ENCODE measurements around the gene ESRRB. TPM values are rescaled to one million over a fixed set of nuclear protein-coding genes. Genes with fewer than 3 reads are reported as not detected.

The ESRRB gene
- total RNA-seq, 1 donor from 2014 or later = 0.08 TPM

DNA sequence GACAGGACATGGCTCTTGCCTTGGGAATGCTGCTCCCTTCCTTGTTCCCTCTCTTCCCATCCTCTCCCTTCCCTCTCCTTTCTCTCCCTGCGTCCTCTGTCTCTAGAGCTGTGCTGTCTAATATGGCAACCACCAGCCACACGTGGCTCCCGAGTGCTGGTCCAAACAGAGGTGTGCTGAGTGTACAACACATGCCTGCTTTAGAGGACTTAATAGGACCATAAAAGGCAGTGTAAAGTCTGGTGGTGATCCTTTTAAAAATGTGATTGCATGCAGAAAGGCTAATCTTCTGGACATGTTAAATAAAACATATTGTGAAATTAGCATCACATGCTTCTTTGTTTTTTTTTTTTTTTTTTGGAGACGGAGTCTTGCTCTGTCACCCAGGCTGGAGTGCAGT is 87.2 kb downstream of the ESRRB start:
- Mint-ChIP-seq H3K36me3 (ENCODE audit: low read depth, unreplicated experiment) (no peaks in the 10 kb centered on the region), H3K27me3 (ENCODE audit: unreplicated experiment) (peaks cover 5% of the 10 kb centered on the region), H3K4me1 (ENCODE audit: unreplicated experiment) (no peaks in the 10 kb centered on the region), H3K9me3 (ENCODE audit: unreplicated experiment) (no peaks in the 10 kb centered on the region), H3K27ac (ENCODE audit: unreplicated experiment) (no peak overlapping the region), H3K4me3 (ENCODE audit: unreplicated experiment) (no peak overlapping the region)
- no peak for DNase-seq (ENCODE audit: low spot score)
- TF ChIP-seq, protein P1, sequence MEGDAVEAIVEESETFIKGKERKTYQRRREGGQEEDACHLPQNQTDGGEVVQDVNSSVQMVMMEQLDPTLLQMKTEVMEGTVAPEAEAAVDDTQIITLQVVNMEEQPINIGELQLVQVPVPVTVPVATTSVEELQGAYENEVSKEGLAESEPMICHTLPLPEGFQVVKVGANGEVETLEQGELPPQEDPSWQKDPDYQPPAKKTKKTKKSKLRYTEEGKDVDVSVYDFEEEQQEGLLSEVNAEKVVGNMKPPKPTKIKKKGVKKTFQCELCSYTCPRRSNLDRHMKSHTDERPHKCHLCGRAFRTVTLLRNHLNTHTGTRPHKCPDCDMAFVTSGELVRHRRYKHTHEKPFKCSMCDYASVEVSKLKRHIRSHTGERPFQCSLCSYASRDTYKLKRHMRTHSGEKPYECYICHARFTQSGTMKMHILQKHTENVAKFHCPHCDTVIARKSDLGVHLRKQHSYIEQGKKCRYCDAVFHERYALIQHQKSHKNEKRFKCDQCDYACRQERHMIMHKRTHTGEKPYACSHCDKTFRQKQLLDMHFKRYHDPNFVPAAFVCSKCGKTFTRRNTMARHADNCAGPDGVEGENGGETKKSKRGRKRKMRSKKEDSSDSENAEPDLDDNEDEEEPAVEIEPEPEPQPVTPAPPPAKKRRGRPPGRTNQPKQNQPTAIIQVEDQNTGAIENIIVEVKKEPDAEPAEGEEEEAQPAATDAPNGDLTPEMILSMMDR (IDR thresholded peaks at IDR 0.05; ENCODE audit: unreplicated experiment) = no peak

DNA sequence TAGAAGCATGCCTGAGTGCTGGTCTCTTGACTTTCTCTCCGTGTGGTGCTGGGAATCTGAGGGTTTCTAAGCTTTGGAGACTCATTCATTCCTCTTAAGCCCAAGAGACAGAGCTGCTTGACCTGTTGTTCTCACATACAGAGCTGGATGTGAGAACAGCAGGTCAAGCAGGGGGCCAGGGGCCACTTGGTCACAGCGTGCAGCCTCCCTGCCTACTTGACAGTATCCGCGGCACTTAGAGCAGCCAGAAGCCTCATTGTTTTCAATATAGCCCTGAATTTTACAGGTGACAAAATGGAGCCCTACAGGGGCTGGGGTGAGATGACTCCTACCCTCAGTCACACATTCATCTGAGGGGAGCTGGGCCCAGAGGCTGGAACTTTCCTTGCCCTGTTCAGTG is 88.9 kb downstream of the ESRRB start:
- peaks cover 4% of the 10 kb centered on the region for H3K27me3 Mint-ChIP-seq (ENCODE audit: unreplicated experiment)
- TF ChIP-seq, protein P1 (IDR thresholded peaks at IDR 0.05; ENCODE audit: unreplicated experiment) = no peak
- H3K27ac Mint-ChIP-seq (ENCODE audit: unreplicated experiment) = no peak overlapping the region
- no peaks in the 10 kb centered on the region for H3K4me1 Mint-ChIP-seq (ENCODE audit: unreplicated experiment)
- no peak overlapping the region for H3K4me3 Mint-ChIP-seq (ENCODE audit: unreplicated experiment)
- H3K9me3 Mint-ChIP-seq (ENCODE audit: unreplicated experiment) = no peaks in the 10 kb centered on the region
- no peaks in the 10 kb centered on the region for H3K36me3 Mint-ChIP-seq (ENCODE audit: low read depth, unreplicated experiment)
- DNase-seq (ENCODE audit: low spot score) = no peak

DNA sequence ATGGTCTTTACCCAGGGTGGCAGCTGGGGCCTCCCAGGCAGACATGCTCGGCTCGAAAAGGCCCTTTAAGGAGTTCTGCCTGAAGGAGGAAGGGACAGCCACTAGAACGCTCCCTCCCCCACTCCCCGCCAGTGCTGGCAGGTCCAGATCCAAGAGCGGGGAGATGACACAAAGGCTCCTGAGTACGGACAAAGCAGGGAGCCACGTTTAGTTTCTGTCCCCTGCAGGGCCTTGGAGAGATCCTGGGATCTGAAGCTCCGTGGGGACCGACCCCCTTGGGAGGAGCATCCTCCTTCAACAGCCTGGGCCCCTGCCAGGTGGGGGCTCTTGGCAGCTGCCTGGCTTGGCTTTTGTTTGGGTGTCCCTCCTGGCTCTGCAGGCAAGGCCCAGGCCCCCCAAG is 89.7 kb downstream of the ESRRB start:
- TF ChIP-seq, protein P1 (IDR thresholded peaks at IDR 0.05; ENCODE audit: unreplicated experiment) = no peak
- Mint-ChIP-seq H3K4me3 (ENCODE audit: unreplicated experiment) (no peak overlapping the region), H3K27me3 (ENCODE audit: unreplicated experiment) (peaks cover 5% of the 10 kb centered on the region), H3K36me3 (ENCODE audit: low read depth, unreplicated experiment) (no peaks in the 10 kb centered on the region), H3K4me1 (ENCODE audit: unreplicated experiment) (no peaks in the 10 kb centered on the region), H3K27ac (ENCODE audit: unreplicated experiment) (no peak overlapping the region), H3K9me3 (ENCODE audit: unreplicated experiment) (no peaks in the 10 kb centered on the region)
- DNase-seq (ENCODE audit: low spot score) = no peak

DNA sequence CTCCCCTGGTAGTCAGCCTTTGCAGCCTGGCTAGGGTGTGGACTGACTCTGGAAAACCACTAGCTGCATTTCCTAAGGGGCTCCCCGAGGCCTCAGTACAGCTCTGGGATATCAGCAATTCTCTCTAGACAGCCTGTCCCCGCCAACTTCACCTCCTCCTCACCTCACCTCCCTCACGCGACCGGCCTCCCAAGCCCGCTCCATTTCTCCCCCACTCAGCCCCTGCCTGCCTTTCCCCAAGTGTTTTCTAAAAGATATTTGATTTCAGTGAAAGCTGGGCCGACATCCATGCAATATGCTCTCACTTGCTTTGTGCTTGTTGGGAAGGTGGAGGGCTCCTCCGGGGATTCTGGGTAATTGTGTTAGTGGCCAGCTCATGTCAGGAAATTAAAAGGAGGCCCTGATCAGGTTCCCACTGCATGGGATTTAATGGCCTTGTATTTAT is 91.8 kb downstream of the ESRRB start:
- H3K4me3 Mint-ChIP-seq (ENCODE audit: unreplicated experiment) = no peak overlapping the region
- H3K4me1 Mint-ChIP-seq (ENCODE audit: unreplicated experiment) = no peaks in the 10 kb centered on the region
- H3K9me3 Mint-ChIP-seq (ENCODE audit: unreplicated experiment) = no peaks in the 10 kb centered on the region
- DNase-seq (ENCODE audit: low spot score) = no peak
- H3K36me3 Mint-ChIP-seq (ENCODE audit: low read depth, unreplicated experiment) = no peaks in the 10 kb centered on the region
- no peak overlapping the region for H3K27ac Mint-ChIP-seq (ENCODE audit: unreplicated experiment)
- TF ChIP-seq, protein P1 (IDR thresholded peaks at IDR 0.05; ENCODE audit: unreplicated experiment) = no peak
- H3K27me3 Mint-ChIP-seq (ENCODE audit: unreplicated experiment) = peaks cover 7% of the 10 kb centered on the region

DNA sequence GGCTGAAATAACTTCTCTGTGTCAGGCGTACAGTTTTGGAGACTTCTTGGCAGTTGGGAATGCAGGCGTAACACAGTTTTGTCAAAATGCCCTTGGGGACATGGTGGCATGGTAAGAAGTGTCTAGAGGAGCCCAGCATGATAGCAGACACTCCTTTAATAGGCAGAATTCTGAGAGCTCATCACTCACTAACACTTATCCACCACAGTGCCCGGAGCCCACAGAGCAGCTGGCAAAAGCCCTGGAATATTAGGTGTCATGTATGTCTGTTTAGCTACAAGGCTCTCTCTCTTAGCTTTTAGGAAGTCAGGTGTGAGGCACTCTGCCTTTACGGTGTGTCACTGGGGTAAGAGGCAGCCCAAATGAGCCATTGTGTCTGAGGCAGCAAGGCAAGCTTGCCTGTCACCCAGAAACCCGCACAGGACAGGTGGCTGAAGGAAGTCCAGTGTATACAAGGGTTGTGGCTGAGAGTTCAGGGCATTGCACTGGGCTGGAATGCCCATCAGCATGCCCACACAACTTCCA is 96.3 kb downstream of the ESRRB start:
- Mint-ChIP-seq H3K27me3 (ENCODE audit: unreplicated experiment) (peaks cover 7% of the 10 kb centered on the region), H3K4me3 (ENCODE audit: unreplicated experiment) (no peak overlapping the region)

More for the DNA sequence above, 96.3 kb downstream of the ESRRB start:
- no peak for DNase-seq (ENCODE audit: low spot score)
- H3K27ac Mint-ChIP-seq (ENCODE audit: unreplicated experiment) = no peak overlapping the region
- TF ChIP-seq, protein P1 (IDR thresholded peaks at IDR 0.05; ENCODE audit: unreplicated experiment) = no peak
- no peaks in the 10 kb centered on the region for H3K36me3 Mint-ChIP-seq (ENCODE audit: low read depth, unreplicated experiment)
- no peaks in the 10 kb centered on the region for H3K4me1 Mint-ChIP-seq (ENCODE audit: unreplicated experiment)
- no peaks in the 10 kb centered on the region for H3K9me3 Mint-ChIP-seq (ENCODE audit: unreplicated experiment)
